GM13976 (cell line): Measurements from ENCODE around the gene PRB4.

Experiments
- DNase-seq: peaks from one replicate; pipeline ENCODE4 v3.0.0; 2012; ENCODE audit warnings: low spot score
- CTCF ChIP-seq: IDR thresholded peaks from 2 replicates; pipeline ENCODE4 v1.5.1; 2012; ENCODE audit warnings: borderline replicate concordance, mild to moderate bottlenecking; ENCODE audit not compliant: insufficient read depth; ENCODE audit errors: extremely low read depth, missing control alignments, control extremely low read depth
- in situ Hi-C: fragments of 300-500 bp; cut with MboI; formaldehyde crosslinking; loops from one replicate; pipeline ENCODE4 v1.12.0; 2022; ENCODE audit warnings: low sequenced_read_pairs, mixed read lengths, inconsistent platforms; ENCODE audit not compliant: unreplicated experiment

PRB4 gene

GRCh38 chr12:11307143-11307542, 3.1 kb downstream of the PRB4 start:
- in situ Hi-C loops = no loop called here
- DNase-seq = no peak
- no peak for TF ChIP-seq CTCF

GRCh38 chr12:11273449-11273848, 36.8 kb downstream of the PRB4 start:
- no peak for TF ChIP-seq CTCF
- DNase-seq = no peak
- in situ Hi-C loops = no loop called here

GRCh38 chr12:11269607-11270006, 40.6 kb downstream of the PRB4 start, which contains the start of gene PRB3:
Gene PRB3, minus strand, starts transcription at chr12:11269707. Its CDS starts 38 bp downstream, at chr12:11269669.
- no peak for TF ChIP-seq CTCF
- in situ Hi-C loops = no loop called here
- DNase-seq = no peak

GRCh38 chr12:11264501-11264900, 45.7 kb downstream of the PRB4 start:
- TF ChIP-seq CTCF = no peak
- DNase-seq = no peak
- in situ Hi-C loops = no loop called here
